ENCODE measurements around the gene PRPSAP1. TPM values are rescaled to one million over a fixed set of nuclear protein-coding genes. Genes with fewer than 3 reads are reported as not detected.

PRPSAP1 gene
- total RNA-seq, 1 experiment from 2014 or later, result 27.6 TPM

GRCh38 chr17:76277300-76278267, 76.1 kb downstream of the PRPSAP1 start:
- no peak overlapping the region for H3K4me3 ChIP-seq (ENCODE audit: low read length)
- H2AFZ ChIP-seq (ENCODE audit: low read length), result no peak overlapping the region
- no peak overlapping the region for H3K27ac ChIP-seq (ENCODE audit: low read length)
- no peak overlapping the region for H3K9ac ChIP-seq (ENCODE audit: low read length)
- H3K4me1 ChIP-seq (ENCODE audit: low read length), result peaks cover 2% of the 10 kb centered on the region
- H4K20me1 ChIP-seq (ENCODE audit: insufficient read depth, low read depth, low read length), result no peaks in the 10 kb centered on the region
- no peaks in the 10 kb centered on the region for H3K79me2 ChIP-seq (ENCODE audit: low read length)
- no peaks in the 10 kb centered on the region for H3K9me3 ChIP-seq (ENCODE audit: low read length)
- no peaks in the 10 kb centered on the region for H3K9me2 ChIP-seq (replicated peaks; ENCODE audit: insufficient read depth, low read length)
- H3K36me3 ChIP-seq (ENCODE audit: insufficient read depth, low read length), result no peaks in the 10 kb centered on the region
- H3K4me2 ChIP-seq (ENCODE audit: low read depth, low read length, poor library complexity, severe bottlenecking), result no peak overlapping the region
- no peak for DNase-seq
- H3K27me3 ChIP-seq (ENCODE audit: low read length), result no peaks in the 10 kb centered on the region

GRCh38 chr17:76276461-76277299, 77.0 kb downstream of the PRPSAP1 start:
- no peak for DNase-seq

GRCh38 chr17:76276069-76276431, 77.7 kb downstream of the PRPSAP1 start:
- no peak overlapping the region for H3K27ac ChIP-seq (ENCODE audit: low read length)
- H3K9ac ChIP-seq (ENCODE audit: low read length), result no peak overlapping the region
- H3K4me3 ChIP-seq (ENCODE audit: low read length), result no peak overlapping the region
- H3K4me2 ChIP-seq (ENCODE audit: low read depth, low read length, poor library complexity, severe bottlenecking), result no peak overlapping the region
- H3K4me1 ChIP-seq (ENCODE audit: low read length), result peaks cover 18% of the 10 kb centered on the region
- H4K20me1 ChIP-seq (ENCODE audit: insufficient read depth, low read depth, low read length), result no peaks in the 10 kb centered on the region
- no peak overlapping the region for H2AFZ ChIP-seq (ENCODE audit: low read length)
- H3K9me3 ChIP-seq (ENCODE audit: low read length), result no peaks in the 10 kb centered on the region
- H3K9me2 ChIP-seq (replicated peaks; ENCODE audit: insufficient read depth, low read length), result no peaks in the 10 kb centered on the region
- H3K27me3 ChIP-seq (ENCODE audit: low read length), result no peaks in the 10 kb centered on the region
- H3K36me3 ChIP-seq (ENCODE audit: insufficient read depth, low read length), result no peaks in the 10 kb centered on the region
- DNase-seq, result no peak
- H3K79me2 ChIP-seq (ENCODE audit: low read length), result no peaks in the 10 kb centered on the region

More at GRCh38 chr17:76276461-76277299, 77.0 kb downstream of the PRPSAP1 start:
- no peaks in the 10 kb centered on the region for H3K9me2 ChIP-seq (replicated peaks; ENCODE audit: insufficient read depth, low read length)
- H2AFZ ChIP-seq (ENCODE audit: low read length), result no peak overlapping the region
- peaks cover 11% of the 10 kb centered on the region for H3K4me1 ChIP-seq (ENCODE audit: low read length)
- no peaks in the 10 kb centered on the region for H3K9me3 ChIP-seq (ENCODE audit: low read length)
- H3K4me2 ChIP-seq (ENCODE audit: low read depth, low read length, poor library complexity, severe bottlenecking), result no peak overlapping the region
- H3K36me3 ChIP-seq (ENCODE audit: insufficient read depth, low read length), result no peaks in the 10 kb centered on the region
- H3K27me3 ChIP-seq (ENCODE audit: low read length), result no peaks in the 10 kb centered on the region
- H3K4me3 ChIP-seq (ENCODE audit: low read length), result no peak overlapping the region
- no peak overlapping the region for H3K27ac ChIP-seq (ENCODE audit: low read length)
- H4K20me1 ChIP-seq (ENCODE audit: insufficient read depth, low read depth, low read length), result no peaks in the 10 kb centered on the region
- H3K9ac ChIP-seq (ENCODE audit: low read length), result no peak overlapping the region
- no peaks in the 10 kb centered on the region for H3K79me2 ChIP-seq (ENCODE audit: low read length)

- H3K27me3 ChIP-seq (ENCODE audit: low read length), result no peaks in the 10 kb centered on the region
- H2AFZ ChIP-seq (ENCODE audit: low read length), result no peak overlapping the region
- no peak overlapping the region for H3K9ac ChIP-seq (ENCODE audit: low read length)
- no peaks in the 10 kb centered on the region for H3K9me2 ChIP-seq (replicated peaks; ENCODE audit: insufficient read depth, low read length)
- no peak overlapping the region for H3K4me2 ChIP-seq (ENCODE audit: low read depth, low read length, poor library complexity, severe bottlenecking)
- no peaks in the 10 kb centered on the region for H4K20me1 ChIP-seq (ENCODE audit: insufficient read depth, low read depth, low read length)
- H3K4me1 ChIP-seq (ENCODE audit: low read length), result peaks cover 22% of the 10 kb centered on the region
- H3K4me3 ChIP-seq (ENCODE audit: low read length), result no peak overlapping the region
- no peaks in the 10 kb centered on the region for H3K9me3 ChIP-seq (ENCODE audit: low read length)
- H3K27ac ChIP-seq (ENCODE audit: low read length), result no peak overlapping the region
- no peak for DNase-seq
- no peaks in the 10 kb centered on the region for H3K79me2 ChIP-seq (ENCODE audit: low read length)
- H3K36me3 ChIP-seq (ENCODE audit: insufficient read depth, low read length), result no peaks in the 10 kb centered on the region
Measured at GRCh38 chr17:76275382-76276068, 78.2 kb downstream of the PRPSAP1 start.

GRCh38 chr17:76274112-76274956, 79.4 kb downstream of the PRPSAP1 start:
- H3K4me3 ChIP-seq (ENCODE audit: low read length), result no peak overlapping the region
- H3K79me2 ChIP-seq (ENCODE audit: low read length), result no peaks in the 10 kb centered on the region
- no peak overlapping the region for H3K27ac ChIP-seq (ENCODE audit: low read length)
- H3K9me2 ChIP-seq (replicated peaks; ENCODE audit: insufficient read depth, low read length), result no peaks in the 10 kb centered on the region
- H3K9me3 ChIP-seq (ENCODE audit: low read length), result no peaks in the 10 kb centered on the region
- H2AFZ ChIP-seq (ENCODE audit: low read length), result no peak overlapping the region
- H3K9ac ChIP-seq (ENCODE audit: low read length), result no peak overlapping the region
- H3K36me3 ChIP-seq (ENCODE audit: insufficient read depth, low read length), result no peaks in the 10 kb centered on the region
- H4K20me1 ChIP-seq (ENCODE audit: insufficient read depth, low read depth, low read length), result no peaks in the 10 kb centered on the region
- no peak for DNase-seq
- H3K27me3 ChIP-seq (ENCODE audit: low read length), result no peaks in the 10 kb centered on the region
- peaks cover 22% of the 10 kb centered on the region for H3K4me1 ChIP-seq (ENCODE audit: low read length)
- no peak overlapping the region for H3K4me2 ChIP-seq (ENCODE audit: low read depth, low read length, poor library complexity, severe bottlenecking)

GRCh38 chr17:76273445-76274111, 80.1 kb downstream of the PRPSAP1 start:
- H3K36me3 ChIP-seq (ENCODE audit: insufficient read depth, low read length), result no peaks in the 10 kb centered on the region
- no peak overlapping the region for H3K9ac ChIP-seq (ENCODE audit: low read length)
- H3K9me3 ChIP-seq (ENCODE audit: low read length), result no peaks in the 10 kb centered on the region
- no peaks in the 10 kb centered on the region for H3K9me2 ChIP-seq (replicated peaks; ENCODE audit: insufficient read depth, low read length)
- no peaks in the 10 kb centered on the region for H3K79me2 ChIP-seq (ENCODE audit: low read length)
- H4K20me1 ChIP-seq (ENCODE audit: insufficient read depth, low read depth, low read length), result no peaks in the 10 kb centered on the region
- H3K4me3 ChIP-seq (ENCODE audit: low read length), result no peak overlapping the region
- H3K27ac ChIP-seq (ENCODE audit: low read length), result no peak overlapping the region
- peaks cover 22% of the 10 kb centered on the region for H3K4me1 ChIP-seq (ENCODE audit: low read length)
- no peak for DNase-seq
- H3K4me2 ChIP-seq (ENCODE audit: low read depth, low read length, poor library complexity, severe bottlenecking), result no peak overlapping the region
- no peaks in the 10 kb centered on the region for H3K27me3 ChIP-seq (ENCODE audit: low read length)
- H2AFZ ChIP-seq (ENCODE audit: low read length), result no peak overlapping the region

Measured in Karpas-422 (cell line).